Ectodermal cell (in vitro differentiated cells): ENCODE results near the gene NEK1.

Experiments used
- H3K27ac ChIP-seq: 2 replicates; pipeline ENCODE4 v1.7.0; 2013; ENCODE audit warnings: mild to moderate bottlenecking, low read depth, low read length; ENCODE audit not compliant: insufficient read depth, poor library complexity, severe bottlenecking
- H3K27me3 ChIP-seq: 2 replicates; pipeline ENCODE4 v1.7.0; 2013; ENCODE audit warnings: mild to moderate bottlenecking, low read length; ENCODE audit not compliant: insufficient read depth, control insufficient read depth, poor library complexity, severe bottlenecking
- H3K36me3 ChIP-seq: one replicate; pipeline ENCODE4 v1.7.0; 2013; ENCODE audit warnings: low read length; ENCODE audit not compliant: control insufficient read depth, insufficient read depth
- H3K4me1 ChIP-seq: one replicate; pipeline ENCODE4 v1.7.0; 2013; ENCODE audit warnings: low read length; ENCODE audit not compliant: control insufficient read depth, insufficient read depth
- H3K4me3 ChIP-seq: 2 replicates; pipeline ENCODE4 v1.7.0; 2013; ENCODE audit warnings: low read depth, low read length, control low read depth; ENCODE audit not compliant: insufficient read depth
- H3K9me3 ChIP-seq: 2 replicates; pipeline ENCODE4 v1.7.0; 2013; ENCODE audit warnings: mild to moderate bottlenecking, low read length, moderate library complexity; ENCODE audit not compliant: control insufficient read depth
- WGBS, 2 experiments: methylation state at CpG; one replicate each; pipeline ENCODE4 v1.1.7; 2013; ENCODE audit warnings: missing lambda C conversion rate in 2 of 2; 5-methylcytosine and 5-hydroxymethylcytosine counted together

Gene NEK1

GRCh38 chr4:169410839-169411770 is 201.3 kb downstream of the NEK1 start:
- no peak overlapping the region for H3K4me3 ChIP-seq
- 81 to 88% methylated on average over 12 of the region's 12 CpGs for WGBS, 2 experiments
- no peaks in the 10 kb centered on the region for H3K9me3 ChIP-seq
- no peaks in the 10 kb centered on the region for H3K36me3 ChIP-seq
- H3K27me3 ChIP-seq: no peaks in the 10 kb centered on the region
- no peak overlapping the region for H3K27ac ChIP-seq
- H3K4me1 ChIP-seq: no peaks in the 10 kb centered on the region

GRCh38 chr4:169407217-169407845 is 205.1 kb downstream of the NEK1 start:
- Histone ChIP-seq H3K9me3 (no peaks in the 10 kb centered on the region), H3K4me1 (no peaks in the 10 kb centered on the region), H3K4me3 (no peak overlapping the region), H3K36me3 (no peaks in the 10 kb centered on the region), H3K27me3 (no peaks in the 10 kb centered on the region), H3K27ac (no peak overlapping the region)
- WGBS, 2 experiments: 91 to 100% methylated on average over 1 of the region's 1 CpG

- H3K9me3 ChIP-seq: no peaks in the 10 kb centered on the region
- no peaks in the 10 kb centered on the region for H3K4me1 ChIP-seq
- WGBS, 2 experiments: 40 to 53% methylated on average over 1 of the region's 1 CpG
- H3K27ac ChIP-seq: no peak overlapping the region
- H3K27me3 ChIP-seq: no peaks in the 10 kb centered on the region
- no peaks in the 10 kb centered on the region for H3K36me3 ChIP-seq
- H3K4me3 ChIP-seq: no peak overlapping the region
Observed at GRCh38 chr4:169404960-169405359, 207.4 kb downstream of the NEK1 start.

- Histone ChIP-seq H3K4me1 (no peaks in the 10 kb centered on the region), H3K9me3 (no peaks in the 10 kb centered on the region), H3K27ac (no peak overlapping the region), H3K36me3 (no peaks in the 10 kb centered on the region), H3K4me3 (no peak overlapping the region), H3K27me3 (no peaks in the 10 kb centered on the region)
- WGBS, 2 experiments: 65 to 100% methylated on average over 1 to 3 of the region's 3 CpGs
Observed at GRCh38 chr4:169400832-169401231, 211.6 kb downstream of the NEK1 start.

GRCh38 chr4:169399976-169400767 is 212.2 kb downstream of the NEK1 start:
- no peaks in the 10 kb centered on the region for H3K27me3 ChIP-seq
- H3K9me3 ChIP-seq: no peaks in the 10 kb centered on the region
- WGBS, 2 experiments: 100% methylated on average over 1 of the region's 1 CpG; no CpG with 5 or more reads in 1 of the 2 experiments
- H3K36me3 ChIP-seq: no peaks in the 10 kb centered on the region
- H3K4me1 ChIP-seq: no peaks in the 10 kb centered on the region
- H3K27ac ChIP-seq: no peak overlapping the region
- H3K4me3 ChIP-seq: no peak overlapping the region

GRCh38 chr4:169398316-169398715 is 214.1 kb downstream of the NEK1 start:
- no peaks in the 10 kb centered on the region for H3K36me3 ChIP-seq
- no peak overlapping the region for H3K4me3 ChIP-seq
- no peaks in the 10 kb centered on the region for H3K4me1 ChIP-seq
- no peaks in the 10 kb centered on the region for H3K27me3 ChIP-seq
- H3K27ac ChIP-seq: no peak overlapping the region
- no peaks in the 10 kb centered on the region for H3K9me3 ChIP-seq

- no peaks in the 10 kb centered on the region for H3K27me3 ChIP-seq
- H3K27ac ChIP-seq: no peak overlapping the region
- WGBS, 2 experiments: 100% methylated on average over 1 of the region's 2 CpGs; no CpG with 5 or more reads in 1 of the 2 experiments
- H3K4me3 ChIP-seq: no peak overlapping the region
- no peaks in the 10 kb centered on the region for H3K36me3 ChIP-seq
- no peaks in the 10 kb centered on the region for H3K4me1 ChIP-seq
- no peaks in the 10 kb centered on the region for H3K9me3 ChIP-seq
Observed at GRCh38 chr4:169397762-169398161, 214.6 kb downstream of the NEK1 start.

- 74% methylated on average over 3 of the region's 3 CpGs for WGBS, 2 experiments
- H3K4me1 ChIP-seq: no peaks in the 10 kb centered on the region
Observed at GRCh38 chr4:169385376-169385775, 227.0 kb downstream of the NEK1 start.

GRCh38 chr4:169384779-169385178 is 227.6 kb downstream of the NEK1 start:
- Histone ChIP-seq H3K9me3 (no peaks in the 10 kb centered on the region), H3K36me3 (no peaks in the 10 kb centered on the region), H3K4me1 (no peaks in the 10 kb centered on the region), H3K27me3 (no peaks in the 10 kb centered on the region), H3K4me3 (no peak overlapping the region), H3K27ac (no peak overlapping the region)
- 93 to 100% methylated on average over 1 to 3 of the region's 3 CpGs for WGBS, 2 experiments

More at GRCh38 chr4:169385376-169385775, 227.0 kb downstream of the NEK1 start:
- no peak overlapping the region for H3K4me3 ChIP-seq
- H3K9me3 ChIP-seq: no peaks in the 10 kb centered on the region
- H3K36me3 ChIP-seq: no peaks in the 10 kb centered on the region
- H3K27me3 ChIP-seq: no peaks in the 10 kb centered on the region
- no peak overlapping the region for H3K27ac ChIP-seq

- Histone ChIP-seq H3K27ac (no peak overlapping the region), H3K4me1 (no peaks in the 10 kb centered on the region), H3K4me3 (no peak overlapping the region), H3K36me3 (no peaks in the 10 kb centered on the region), H3K9me3 (no peaks in the 10 kb centered on the region), H3K27me3 (no peaks in the 10 kb centered on the region)
- WGBS, 2 experiments: 100% methylated on average over 3 of the region's 3 CpGs
Observed at GRCh38 chr4:169383724-169384123, 228.7 kb downstream of the NEK1 start.
